HEK293 (cell line): ENCODE measurements around the gene C6orf89.

ENCODE experiments used
- CTCF ChIA-PET: fragments of 350-600 bp; formaldehyde crosslinking; extraction: SDS; loops from one replicate; lab custom pipeline; 2021; ENCODE audit warnings: antibody characterized with exemption; lab: Yijun Ruan, JAX
- POLR2A ChIA-PET: fragments of 300-600 bp; formaldehyde crosslinking; extraction: SDS; loops from one replicate; lab custom pipeline; 2020; ENCODE audit warnings: antibody characterized with exemption, inconsistent platforms; lab: Yijun Ruan, JAX
- H3K27ac ChIP-seq: fragments of 200-500 bp; sonication (Bioruptor generic); 2 replicates; pipeline ENCODE4 v1.5.1; 2014; ENCODE audit warnings: low read depth, low read length, control low read depth, inconsistent platforms; ENCODE audit errors: extremely low read depth
- H3K36me3 ChIP-seq, 2 experiments: fragments of 200-500 bp in 1 of 2; sonication (Bioruptor generic) in 1 of 2; 1 replicate in 1 of 2; 2 replicates in 1 of 2; pipeline ENCODE4 v1.5.1; 2014 to 2017; ENCODE audit warnings: inconsistent platforms in 2 of 2, low read length in 2 of 2; ENCODE audit not compliant: control insufficient read depth in 2 of 2, insufficient read depth in 1 of 2
- H3K4me1 ChIP-seq: fragments of 200-500 bp; sonication (Bioruptor generic); 2 replicates; pipeline ENCODE4 v1.5.1; 2014; ENCODE audit warnings: mild to moderate bottlenecking, low read length, inconsistent platforms; ENCODE audit not compliant: control insufficient read depth, insufficient read depth
- H3K4me3 ChIP-seq: 2 replicates; pipeline ENCODE4 v1.5.1; 2011; ENCODE audit warnings: low read depth, mild to moderate bottlenecking, control low read depth, low read length, moderate library complexity
- H3K9me3 ChIP-seq: fragments of 200-500 bp; sonication (Bioruptor generic); 2 replicates; pipeline ENCODE4 v1.5.1; 2014; ENCODE audit warnings: low read depth, low read length, inconsistent platforms; ENCODE audit not compliant: control insufficient read depth, insufficient read depth
- BCL11B ChIP-seq: fragments of 450-650 bp; formaldehyde crosslinking; IDR thresholded peaks from 2 replicates; pipeline ENCODE4 v1.5.1; 2016; ENCODE audit warnings: low read depth, missing biosample characterization, missing genetic modification characterization
- MZF1 ChIP-seq: fragments of 450-650 bp; formaldehyde crosslinking; IDR thresholded peaks from 2 replicates; pipeline ENCODE4 v1.5.1; 2017; ENCODE audit warnings: missing biosample characterization, missing genetic modification characterization, borderline replicate concordance
- SETDB1 ChIP-seq: IDR thresholded peaks from one replicate; pipeline ENCODE4 v1.6.1; 2017; ENCODE audit warnings: mild to moderate bottlenecking, low read length, moderate library complexity, mixed read lengths; ENCODE audit not compliant: insufficient read length
- ZBTB8A ChIP-seq: fragments of 450-650 bp; formaldehyde crosslinking; IDR thresholded peaks from 2 replicates; pipeline ENCODE4 v1.5.1; 2016; ENCODE audit warnings: missing biosample characterization, missing genetic modification characterization
- ZFHX2 ChIP-seq: fragments of 450-650 bp; formaldehyde crosslinking; conservative IDR thresholded peaks from 2 replicates; pipeline ENCODE4 v1.5.1; 2016; ENCODE audit warnings: missing biosample characterization, missing genetic modification characterization
- ZNF214 ChIP-seq: fragments of 450-650 bp; formaldehyde crosslinking; IDR thresholded peaks from 2 replicates; pipeline ENCODE4 v1.5.1; 2017; ENCODE audit warnings: missing biosample characterization, mild to moderate bottlenecking, missing genetic modification characterization, borderline replicate concordance
- ZNF24 ChIP-seq: fragments of 450-650 bp; formaldehyde crosslinking; IDR thresholded peaks from 2 replicates; pipeline ENCODE4 v1.5.1; 2016; ENCODE audit warnings: missing biosample characterization, missing genetic modification characterization
- ZNF292 ChIP-seq: fragments of 450-650 bp; formaldehyde crosslinking; IDR thresholded peaks from 2 replicates; pipeline ENCODE4 v1.5.1; 2016; ENCODE audit warnings: low read depth, missing biosample characterization, missing genetic modification characterization, borderline replicate concordance
- ZNF335 ChIP-seq: fragments of 450-650 bp; formaldehyde crosslinking; conservative IDR thresholded peaks from 2 replicates; pipeline ENCODE4 v1.5.1; 2016; ENCODE audit warnings: missing biosample characterization, missing genetic modification characterization
- ZNF404 ChIP-seq: fragments of 450-650 bp; formaldehyde crosslinking; IDR thresholded peaks from 2 replicates; pipeline ENCODE4 v1.5.1; 2017; ENCODE audit warnings: missing biosample characterization, missing genetic modification characterization
- ZNF433 ChIP-seq: fragments of 450-650 bp; formaldehyde crosslinking; IDR thresholded peaks from 2 replicates; pipeline ENCODE4 v1.5.1; 2016; ENCODE audit warnings: missing biosample characterization, missing genetic modification characterization, low read depth
- ZNF48 ChIP-seq: fragments of 450-650 bp; formaldehyde crosslinking; IDR thresholded peaks from 2 replicates; pipeline ENCODE4 v1.5.1; 2016; ENCODE audit warnings: missing biosample characterization, missing genetic modification characterization
- ZNF510 ChIP-seq: fragments of 450-650 bp; formaldehyde crosslinking; IDR thresholded peaks from 2 replicates; pipeline ENCODE4 v1.5.1; 2018; ENCODE audit warnings: mild to moderate bottlenecking, missing genetic modification characterization, missing biosample characterization; ENCODE audit not compliant: insufficient replicate concordance
- ZNF548 ChIP-seq: fragments of 450-650 bp; formaldehyde crosslinking; IDR thresholded peaks from 2 replicates; pipeline ENCODE4 v1.5.1; 2016; ENCODE audit warnings: missing biosample characterization, missing genetic modification characterization
- ZNF549 ChIP-seq: fragments of 450-650 bp; IDR thresholded peaks from 2 replicates; pipeline ENCODE4 v1.5.1; 2018; ENCODE audit warnings: missing biosample characterization, missing genetic modification characterization, mild to moderate bottlenecking, inconsistent platforms, moderate library complexity
- ZNF621 ChIP-seq: fragments of 450-650 bp; formaldehyde crosslinking; IDR thresholded peaks from 2 replicates; pipeline ENCODE4 v1.5.1; 2017; ENCODE audit warnings: missing biosample characterization, missing genetic modification characterization
- ZNF701 ChIP-seq: fragments of 450-650 bp; formaldehyde crosslinking; IDR thresholded peaks from 2 replicates; pipeline ENCODE4 v1.5.1; 2016; ENCODE audit warnings: missing biosample characterization, missing genetic modification characterization
- ZNF792 ChIP-seq: fragments of 450-650 bp; formaldehyde crosslinking; IDR thresholded peaks from 2 replicates; pipeline ENCODE4 v1.5.1; 2016; ENCODE audit warnings: missing biosample characterization, missing genetic modification characterization
- TF ChIP-seq, protein P1 (sequence below): fragments of 450-650 bp; formaldehyde crosslinking; IDR thresholded peaks from 2 replicates; pipeline ENCODE4 v1.5.1; 2016; ENCODE audit warnings: missing biosample characterization, missing genetic modification characterization
- TF ChIP-seq, protein P2 (sequence below): fragments of 450-650 bp; formaldehyde crosslinking; IDR thresholded peaks from 2 replicates; pipeline ENCODE4 v1.5.1; 2017; ENCODE audit warnings: missing biosample characterization, missing genetic modification characterization
- TF ChIP-seq, protein P3 (sequence below): fragments of 450-650 bp; formaldehyde crosslinking; IDR thresholded peaks from 2 replicates; pipeline ENCODE4 v1.5.1; 2016; ENCODE audit warnings: missing biosample characterization, missing genetic modification characterization
- TF ChIP-seq, protein P4 (sequence below): fragments of 450-650 bp; formaldehyde crosslinking; IDR thresholded peaks from 2 replicates; pipeline ENCODE4 v1.5.1; 2016; ENCODE audit warnings: missing biosample characterization, missing genetic modification characterization
- TF ChIP-seq, protein P5 (sequence below): fragments of 450-650 bp; formaldehyde crosslinking; IDR thresholded peaks from 2 replicates; pipeline ENCODE4 v1.5.1; 2016; ENCODE audit warnings: missing biosample characterization, missing genetic modification characterization, borderline replicate concordance
- TF ChIP-seq, protein P6 (sequence below): fragments of 450-650 bp; formaldehyde crosslinking; optimal IDR thresholded peaks from 2 replicates; pipeline ENCODE3; 2016; ENCODE audit warnings: missing biosample characterization, mild to moderate bottlenecking, missing genetic modification characterization

C6orf89 gene

DNA sequence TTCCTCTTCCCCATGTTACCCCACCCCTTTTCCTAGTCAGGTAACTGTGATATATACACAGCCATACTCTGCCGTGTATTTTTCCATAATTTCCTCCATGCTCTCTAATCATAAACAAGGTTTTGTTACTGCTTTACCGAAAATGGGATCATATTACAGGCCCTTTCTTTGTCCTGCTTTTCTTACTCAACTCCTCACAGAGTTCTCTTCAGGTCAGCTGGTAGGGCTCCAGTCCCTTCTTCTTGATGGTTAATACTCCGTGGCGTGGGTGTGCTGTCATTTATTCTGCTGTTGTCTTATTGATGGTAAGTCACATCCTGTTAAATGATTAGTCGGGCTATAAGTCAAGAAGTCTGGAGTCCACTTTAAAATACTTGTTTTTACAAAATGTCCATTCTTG is 43.9 kb downstream of the C6orf89 start (continued):
- TF ChIP-seq, protein P1, sequence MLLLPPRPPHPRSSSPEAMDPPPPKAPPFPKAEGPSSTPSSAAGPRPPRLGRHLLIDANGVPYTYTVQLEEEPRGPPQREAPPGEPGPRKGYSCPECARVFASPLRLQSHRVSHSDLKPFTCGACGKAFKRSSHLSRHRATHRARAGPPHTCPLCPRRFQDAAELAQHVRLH (tag by site-specific recombination) = no peak
- TF ChIP-seq, protein P2, sequence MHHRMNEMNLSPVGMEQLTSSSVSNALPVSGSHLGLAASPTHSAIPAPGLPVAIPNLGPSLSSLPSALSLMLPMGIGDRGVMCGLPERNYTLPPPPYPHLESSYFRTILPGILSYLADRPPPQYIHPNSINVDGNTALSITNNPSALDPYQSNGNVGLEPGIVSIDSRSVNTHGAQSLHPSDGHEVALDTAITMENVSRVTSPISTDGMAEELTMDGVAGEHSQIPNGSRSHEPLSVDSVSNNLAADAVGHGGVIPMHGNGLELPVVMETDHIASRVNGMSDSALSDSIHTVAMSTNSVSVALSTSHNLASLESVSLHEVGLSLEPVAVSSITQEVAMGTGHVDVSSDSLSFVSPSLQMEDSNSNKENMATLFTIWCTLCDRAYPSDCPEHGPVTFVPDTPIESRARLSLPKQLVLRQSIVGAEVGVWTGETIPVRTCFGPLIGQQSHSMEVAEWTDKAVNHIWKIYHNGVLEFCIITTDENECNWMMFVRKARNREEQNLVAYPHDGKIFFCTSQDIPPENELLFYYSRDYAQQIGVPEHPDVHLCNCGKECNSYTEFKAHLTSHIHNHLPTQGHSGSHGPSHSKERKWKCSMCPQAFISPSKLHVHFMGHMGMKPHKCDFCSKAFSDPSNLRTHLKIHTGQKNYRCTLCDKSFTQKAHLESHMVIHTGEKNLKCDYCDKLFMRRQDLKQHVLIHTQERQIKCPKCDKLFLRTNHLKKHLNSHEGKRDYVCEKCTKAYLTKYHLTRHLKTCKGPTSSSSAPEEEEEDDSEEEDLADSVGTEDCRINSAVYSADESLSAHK (tag by site-specific recombination) = no peak
- TF ChIP-seq ZBTB8A (no peak), ZNF214 (tag by site-specific recombination) (no peak), MZF1 (no peak)
- TF ChIP-seq, protein P3, sequence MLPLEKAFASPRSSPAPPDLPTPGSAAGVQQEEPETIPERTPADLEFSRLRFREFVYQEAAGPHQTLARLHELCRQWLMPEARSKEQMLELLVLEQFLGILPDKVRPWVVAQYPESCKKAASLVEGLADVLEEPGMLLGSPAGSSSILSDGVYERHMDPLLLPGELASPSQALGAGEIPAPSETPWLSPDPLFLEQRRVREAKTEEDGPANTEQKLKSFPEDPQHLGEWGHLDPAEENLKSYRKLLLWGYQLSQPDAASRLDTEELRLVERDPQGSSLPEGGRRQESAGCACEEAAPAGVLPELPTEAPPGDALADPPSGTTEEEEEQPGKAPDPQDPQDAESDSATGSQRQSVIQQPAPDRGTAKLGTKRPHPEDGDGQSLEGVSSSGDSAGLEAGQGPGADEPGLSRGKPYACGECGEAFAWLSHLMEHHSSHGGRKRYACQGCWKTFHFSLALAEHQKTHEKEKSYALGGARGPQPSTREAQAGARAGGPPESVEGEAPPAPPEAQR (tag by site-specific recombination) = no peak

DNA sequence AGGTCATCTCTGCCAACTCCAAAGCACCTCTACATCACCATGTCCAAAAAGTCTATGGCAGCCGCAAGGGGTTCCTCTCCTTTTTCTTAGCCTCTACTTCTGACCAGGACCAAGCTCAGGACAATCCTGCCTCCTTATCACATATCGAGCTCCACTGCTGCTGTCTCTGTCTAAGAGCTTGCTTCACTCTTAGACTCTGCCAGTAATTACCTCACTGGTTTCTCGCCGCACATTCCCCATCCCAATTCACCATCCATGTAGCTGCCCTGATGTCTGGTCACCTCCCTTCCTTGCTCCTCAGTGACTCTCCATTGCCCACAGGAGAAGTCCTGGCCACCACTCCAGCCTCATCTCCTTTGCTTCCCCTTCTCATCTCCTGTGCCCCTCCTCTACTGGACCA is 44.7 kb downstream of the C6orf89 start:
- H3K9me3 ChIP-seq = no peaks in the 10 kb centered on the region
- no peak overlapping the region for H3K27ac ChIP-seq
- ChIA-PET POLR2A (no interaction called here), CTCF (no interaction called here)
- H3K4me3 ChIP-seq = no peak overlapping the region
- peaks cover 0 to 2% of the 10 kb centered on the region in 2 experiments; a peak in 1 of 3 replicates for H3K36me3 ChIP-seq
- TF ChIP-seq ZNF24 = no peak
- TF ChIP-seq, protein P4, sequence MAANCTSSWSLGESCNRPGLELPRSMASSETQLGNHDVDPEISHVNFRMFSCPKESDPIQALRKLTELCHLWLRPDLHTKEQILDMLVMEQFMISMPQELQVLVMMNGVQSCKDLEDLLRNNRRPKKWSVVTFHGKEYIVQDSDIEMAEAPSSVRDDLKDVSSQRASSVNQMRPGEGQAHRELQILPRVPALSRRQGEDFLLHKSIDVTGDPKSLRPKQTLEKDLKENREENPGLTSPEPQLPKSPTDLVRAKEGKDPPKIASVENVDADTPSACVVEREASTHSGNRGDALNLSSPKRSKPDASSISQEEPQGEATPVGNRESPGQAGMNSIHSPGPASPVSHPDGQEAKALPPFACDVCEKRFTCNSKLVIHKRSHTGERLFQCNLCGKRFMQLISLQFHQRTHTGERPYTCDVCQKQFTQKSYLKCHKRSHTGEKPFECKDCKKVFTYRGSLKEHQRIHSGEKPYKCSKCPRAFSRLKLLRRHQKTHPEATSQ (tag by site-specific recombination) = no peak
- no peak for TF ChIP-seq ZNF792 (tag by site-specific recombination)
- TF ChIP-seq ZNF404 (tag by site-specific recombination) = no peak
- no peak for TF ChIP-seq ZNF510 (tag by site-specific recombination)
- TF ChIP-seq ZFHX2 (tag by site-specific recombination) = no peak
- no peak for TF ChIP-seq ZNF433 (tag by site-specific recombination)
- no peak for TF ChIP-seq ZNF548 (tag by site-specific recombination)
- TF ChIP-seq ZNF48 (tag by site-specific recombination) = no peak
- TF ChIP-seq ZNF701 (tag by site-specific recombination) = no peak
- TF ChIP-seq BCL11B (tag by site-specific recombination) = no peak
- no peak for TF ChIP-seq ZNF549 (tag by site-specific recombination)
- H3K4me1 ChIP-seq = peaks cover 4% of the 10 kb centered on the region; the same call in 1 of the 2 replicates

DNA sequence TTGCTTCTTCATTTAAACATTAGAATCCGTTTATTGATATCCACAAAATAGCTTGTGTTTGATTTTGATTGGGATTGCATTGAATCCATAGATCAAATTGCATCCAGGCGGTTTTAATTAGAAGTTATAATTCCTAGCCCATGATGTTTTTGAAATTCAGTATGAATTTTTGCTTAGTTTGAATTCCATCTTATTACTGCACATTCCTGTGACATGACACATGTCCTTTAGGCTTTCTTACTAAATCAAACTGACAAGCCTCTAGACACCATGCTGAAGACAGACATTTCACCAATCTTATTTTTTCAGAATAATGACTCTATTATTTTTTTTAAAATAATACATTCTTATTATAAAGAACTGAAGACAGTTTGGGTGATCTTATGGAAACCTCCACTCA is 47.4 kb downstream of the C6orf89 start:
- ChIA-PET CTCF (interaction anchor here (0.6 to 2.2 kb wide), 3 partner anchors 80 to 281 kb away, joined by 3 to 8 read pairs (median 3); no protein-coding TSS in a partner anchor), POLR2A (interaction anchor here (0.6 kb wide), 1 partner anchor 72 kb away, joined by 3 read pairs; no protein-coding TSS in a partner anchor)
- Histone ChIP-seq H3K9me3 (no peaks in the 10 kb centered on the region), H3K4me3 (no peak overlapping the region), H3K36me3 (no peaks in the 10 kb centered on the region), H3K27ac (no peak overlapping the region), H3K4me1 (peaks cover 4% of the 10 kb centered on the region; the same call in 1 of the 2 replicates)
- TF ChIP-seq ZNF335 = no peak
- no peak for TF ChIP-seq ZNF292 (tag by site-specific recombination)
- no peak for TF ChIP-seq ZNF621 (tag by site-specific recombination)
- TF ChIP-seq, protein P5, sequence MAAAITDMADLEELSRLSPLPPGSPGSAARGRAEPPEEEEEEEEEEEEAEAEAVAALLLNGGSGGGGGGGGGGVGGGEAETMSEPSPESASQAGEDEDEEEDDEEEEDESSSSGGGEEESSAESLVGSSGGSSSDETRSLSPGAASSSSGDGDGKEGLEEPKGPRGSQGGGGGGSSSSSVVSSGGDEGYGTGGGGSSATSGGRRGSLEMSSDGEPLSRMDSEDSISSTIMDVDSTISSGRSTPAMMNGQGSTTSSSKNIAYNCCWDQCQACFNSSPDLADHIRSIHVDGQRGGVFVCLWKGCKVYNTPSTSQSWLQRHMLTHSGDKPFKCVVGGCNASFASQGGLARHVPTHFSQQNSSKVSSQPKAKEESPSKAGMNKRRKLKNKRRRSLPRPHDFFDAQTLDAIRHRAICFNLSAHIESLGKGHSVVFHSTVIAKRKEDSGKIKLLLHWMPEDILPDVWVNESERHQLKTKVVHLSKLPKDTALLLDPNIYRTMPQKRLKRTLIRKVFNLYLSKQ = no peak
- TF ChIP-seq SETDB1 = no peak
- TF ChIP-seq, protein P6, sequence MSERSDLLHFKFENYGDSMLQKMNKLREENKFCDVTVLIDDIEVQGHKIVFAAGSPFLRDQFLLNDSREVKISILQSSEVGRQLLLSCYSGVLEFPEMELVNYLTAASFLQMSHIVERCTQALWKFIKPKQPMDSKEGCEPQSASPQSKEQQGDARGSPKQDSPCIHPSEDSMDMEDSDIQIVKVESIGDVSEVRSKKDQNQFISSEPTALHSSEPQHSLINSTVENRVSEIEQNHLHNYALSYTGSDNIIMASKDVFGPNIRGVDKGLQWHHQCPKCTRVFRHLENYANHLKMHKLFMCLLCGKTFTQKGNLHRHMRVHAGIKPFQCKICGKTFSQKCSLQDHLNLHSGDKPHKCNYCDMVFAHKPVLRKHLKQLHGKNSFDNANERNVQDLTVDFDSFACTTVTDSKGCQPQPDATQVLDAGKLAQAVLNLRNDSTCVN (tag by site-specific recombination) = no peak
